HFF-Myc (cell line): ENCODE data around the gene SNRNP27.

Experiments
- DNase-seq: peaks from one replicate; pipeline ENCODE4 v3.0.0-alpha.2; 2011; ENCODE audit warnings: low read depth; ENCODE audit errors: extremely low read depth
- H3K4me3 ChIP-seq: replicated peaks from 2 replicates; pipeline ENCODE4 v1.5.1; 2011; ENCODE audit warnings: low read depth, mild to moderate bottlenecking, control low read depth, low read length
- CTCF ChIP-seq: IDR thresholded peaks from 2 replicates; pipeline ENCODE4 v1.5.1; 2012; ENCODE audit warnings: mild to moderate bottlenecking, low read depth, low read length, control low read depth; ENCODE audit errors: missing control alignments

Gene SNRNP27

GRCh38 chr2:69893684-69894551, at the start of gene SNRNP27:
Gene SNRNP27, plus strand, starts transcription at chr2:69893956. Its CDS starts 29 bp downstream, at chr2:69893985.
- DNase-seq, result peak; percentile 53
- peak within 1 kb of the TSS; percentile 94 for H3K4me3 ChIP-seq
- TF ChIP-seq CTCF, result no peak

GRCh38 chr2:69843993-69844392, 49.8 kb upstream of the SNRNP27 start:
- no peak for DNase-seq
- TF ChIP-seq CTCF, result no peak
- no peak overlapping the region for H3K4me3 ChIP-seq

- H3K4me3 ChIP-seq, result no peak overlapping the region
- DNase-seq, result no peak
- TF ChIP-seq CTCF, result no peak
Observed at GRCh38 chr2:69844560-69844959, 49.2 kb upstream of the SNRNP27 start.

GRCh38 chr2:69846182-69847067, 47.3 kb upstream of the SNRNP27 start:
- no peak for DNase-seq
- no peak overlapping the region for H3K4me3 ChIP-seq
- no peak for TF ChIP-seq CTCF

- no peak overlapping the region for H3K4me3 ChIP-seq
- TF ChIP-seq CTCF, result no peak
- DNase-seq, result no peak
Observed at GRCh38 chr2:69847068-69847828, 46.5 kb upstream of the SNRNP27 start.

- no peak for TF ChIP-seq CTCF
- no peak for DNase-seq
- H3K4me3 ChIP-seq, result no peak overlapping the region
Observed at GRCh38 chr2:69848186-69848790, 45.5 kb upstream of the SNRNP27 start.
